Measurements from ENCODE around the gene ASIC4.

Gene ASIC4

DNA sequence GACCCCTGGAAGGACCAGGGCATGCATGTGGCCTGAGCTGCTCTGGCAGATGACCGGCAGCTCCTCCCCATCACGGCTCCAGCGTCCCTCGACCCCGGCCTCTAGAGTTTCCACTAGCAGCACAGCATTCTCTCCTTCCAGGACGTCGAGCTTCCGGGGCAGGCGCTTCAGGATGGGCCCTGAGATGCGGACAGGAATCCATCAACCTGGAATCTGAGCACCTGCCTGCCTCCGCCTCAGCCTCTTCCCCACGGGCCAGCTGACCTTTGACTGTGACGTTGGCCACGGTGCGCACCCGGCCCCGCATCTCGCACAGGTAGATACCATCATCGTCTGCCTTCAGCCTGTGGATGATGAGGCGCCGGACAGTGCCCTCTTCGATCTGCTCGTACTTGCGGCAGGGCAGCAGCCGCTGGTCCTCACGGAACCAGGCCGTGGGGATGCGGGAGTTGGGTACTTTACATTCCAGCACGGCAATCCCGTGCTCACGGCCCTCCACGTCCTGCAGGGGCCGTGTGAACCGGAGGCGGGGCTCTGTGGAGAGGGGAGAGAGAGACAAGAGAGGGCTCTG lies 53.6 kb downstream of the ASIC4 start:
- H3K27me3 ChIP-seq (ENCODE audit: control insufficient read depth, insufficient read depth, low read length): peaks cover 11% of the 10 kb centered on the region; the same call in 1 of the 2 replicates
- H3K4me3 ChIP-seq (ENCODE audit: low read depth, low read length): no peak overlapping the region
- peaks cover 51% of the 10 kb centered on the region for H3K36me3 ChIP-seq (ENCODE audit: control insufficient read depth, insufficient read depth, low read length)
- peaks cover 58% of the 10 kb centered on the region for H3K4me1 ChIP-seq (ENCODE audit: control insufficient read depth, insufficient read depth, low read length)
- H3K27ac ChIP-seq (ENCODE audit: low read depth, low read length): no peak overlapping the region
- H3K9ac ChIP-seq (ENCODE audit: low read length): no peak overlapping the region
- H3K9me3 ChIP-seq (ENCODE audit: control insufficient read depth, insufficient read depth, low read depth, low read length): peaks cover 7% of the 10 kb centered on the region; the same call in 1 of the 2 replicates

- no peak overlapping the region for H3K4me3 ChIP-seq (ENCODE audit: low read depth, low read length)
- peaks cover 11% of the 10 kb centered on the region; the same call in 1 of the 2 replicates for H3K27me3 ChIP-seq (ENCODE audit: control insufficient read depth, insufficient read depth, low read length)
- no peak overlapping the region for H3K27ac ChIP-seq (ENCODE audit: low read depth, low read length)
- peaks cover 39% of the 10 kb centered on the region for H3K36me3 ChIP-seq (ENCODE audit: control insufficient read depth, insufficient read depth, low read length)
- H3K9me3 ChIP-seq (ENCODE audit: control insufficient read depth, insufficient read depth, low read depth, low read length): peaks cover 7% of the 10 kb centered on the region; the same call in 1 of the 2 replicates
- no peak overlapping the region for H3K9ac ChIP-seq (ENCODE audit: low read length)
- H3K4me1 ChIP-seq (ENCODE audit: control insufficient read depth, insufficient read depth, low read length): peaks cover 53% of the 10 kb centered on the region
Measured at GRCh38 chr2:219569041-219569440, 54.8 kb downstream of the ASIC4 start.

DNA sequence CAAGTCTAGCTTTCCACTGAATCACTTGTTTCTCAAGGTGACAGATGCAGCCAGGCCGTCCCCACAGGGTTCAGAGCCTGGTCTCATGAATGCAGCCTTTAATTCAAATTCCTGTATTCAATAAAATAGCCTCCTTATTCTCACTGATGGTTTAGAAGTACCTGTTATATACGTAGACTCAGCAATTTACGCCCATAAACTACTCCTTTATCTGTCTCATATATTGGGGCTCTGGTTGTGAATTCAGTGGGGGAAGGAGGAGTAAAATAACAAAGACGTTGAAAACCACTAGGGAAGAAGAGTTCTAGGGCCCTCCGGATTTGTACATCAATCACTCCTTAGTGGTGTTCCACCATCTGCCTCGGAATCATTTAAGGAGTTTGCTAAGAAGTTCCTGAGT lies 55.4 kb downstream of the ASIC4 start:
- Histone ChIP-seq H3K36me3 (ENCODE audit: control insufficient read depth, insufficient read depth, low read length) (peaks cover 33% of the 10 kb centered on the region), H3K4me3 (ENCODE audit: low read depth, low read length) (peak overlapping the region; percentile 77), H3K9me3 (ENCODE audit: control insufficient read depth, insufficient read depth, low read depth, low read length) (peaks cover 7% of the 10 kb centered on the region; the same call in 1 of the 2 replicates), H3K27me3 (ENCODE audit: control insufficient read depth, insufficient read depth, low read length) (peaks cover 11% of the 10 kb centered on the region; the same call in 1 of the 2 replicates), H3K9ac (ENCODE audit: low read length) (peak overlapping the region; percentile 92), H3K4me1 (ENCODE audit: control insufficient read depth, insufficient read depth, low read length) (peaks cover 48% of the 10 kb centered on the region), H3K27ac (ENCODE audit: low read depth, low read length) (no peak overlapping the region)

GRCh38 chr2:219570194-219570923 lies 56.1 kb downstream of the ASIC4 start:
- peaks cover 31% of the 10 kb centered on the region for H3K36me3 ChIP-seq (ENCODE audit: control insufficient read depth, insufficient read depth, low read length)
- peak overlapping the region; percentile 92 for H3K9ac ChIP-seq (ENCODE audit: low read length)
- H3K27me3 ChIP-seq (ENCODE audit: control insufficient read depth, insufficient read depth, low read length): peaks cover 13% of the 10 kb centered on the region; the same call in 1 of the 2 replicates
- H3K9me3 ChIP-seq (ENCODE audit: control insufficient read depth, insufficient read depth, low read depth, low read length): peaks cover 7% of the 10 kb centered on the region; the same call in 1 of the 2 replicates
- H3K4me3 ChIP-seq (ENCODE audit: low read depth, low read length): peak overlapping the region; percentile 77
- peaks cover 44% of the 10 kb centered on the region for H3K4me1 ChIP-seq (ENCODE audit: control insufficient read depth, insufficient read depth, low read length)
- H3K27ac ChIP-seq (ENCODE audit: low read depth, low read length): peak overlapping the region; percentile 4; the same call in 1 of the 2 replicates

- peaks cover 16% of the 10 kb centered on the region; the same call in 1 of the 2 replicates for H3K27me3 ChIP-seq (ENCODE audit: control insufficient read depth, insufficient read depth, low read length)
- peak overlapping the region; percentile 92 for H3K9ac ChIP-seq (ENCODE audit: low read length)
- peak overlapping the region; percentile 63; the same call in 1 of the 2 replicates for H3K27ac ChIP-seq (ENCODE audit: low read depth, low read length)
- H3K9me3 ChIP-seq (ENCODE audit: control insufficient read depth, insufficient read depth, low read depth, low read length): peaks cover 7% of the 10 kb centered on the region; the same call in 1 of the 2 replicates
- peaks cover 31% of the 10 kb centered on the region for H3K36me3 ChIP-seq (ENCODE audit: control insufficient read depth, insufficient read depth, low read length)
- peak overlapping the region; percentile 77 for H3K4me3 ChIP-seq (ENCODE audit: low read depth, low read length)
- peaks cover 43% of the 10 kb centered on the region for H3K4me1 ChIP-seq (ENCODE audit: control insufficient read depth, insufficient read depth, low read length)
Measured at GRCh38 chr2:219570924-219571310, 56.6 kb downstream of the ASIC4 start.

GRCh38 chr2:219571311-219572236 lies 57.3 kb downstream of the ASIC4 start, which contains the start of gene OBSL1:
Gene OBSL1, minus strand, starts transcription at chr2:219571539. Its CDS starts 307 bp downstream, at chr2:219571232.
- Histone ChIP-seq H3K36me3 (ENCODE audit: control insufficient read depth, insufficient read depth, low read length) (peaks cover 27% of the 10 kb centered on the region), H3K4me1 (ENCODE audit: control insufficient read depth, insufficient read depth, low read length) (peaks cover 43% of the 10 kb centered on the region), H3K27ac (ENCODE audit: low read depth, low read length) (peak within 1 kb of the TSS; percentile 89; the same call in 1 of the 2 replicates), H3K27me3 (ENCODE audit: control insufficient read depth, insufficient read depth, low read length) (peaks cover 16% of the 10 kb centered on the region; the same call in 1 of the 2 replicates), H3K9ac (ENCODE audit: low read length) (peak within 1 kb of the TSS; percentile 92), H3K9me3 (ENCODE audit: control insufficient read depth, insufficient read depth, low read depth, low read length) (peaks cover 7% of the 10 kb centered on the region; the same call in 1 of the 2 replicates), H3K4me3 (ENCODE audit: low read depth, low read length) (peak within 1 kb of the TSS; percentile 77)

GRCh38 chr2:219572237-219573001 lies 58.1 kb downstream of the ASIC4 start, which contains the start of gene INHA:
Gene INHA, plus strand, starts transcription at chr2:219572310. Its CDS starts 65 bp downstream, at chr2:219572375.
- Histone ChIP-seq H3K4me1 (ENCODE audit: control insufficient read depth, insufficient read depth, low read length) (peaks cover 49% of the 10 kb centered on the region), H3K9ac (ENCODE audit: low read length) (peak within 1 kb of the TSS; percentile 74), H3K27ac (ENCODE audit: low read depth, low read length) (peak within 1 kb of the TSS; percentile 89; the same call in 1 of the 2 replicates)

DNA sequence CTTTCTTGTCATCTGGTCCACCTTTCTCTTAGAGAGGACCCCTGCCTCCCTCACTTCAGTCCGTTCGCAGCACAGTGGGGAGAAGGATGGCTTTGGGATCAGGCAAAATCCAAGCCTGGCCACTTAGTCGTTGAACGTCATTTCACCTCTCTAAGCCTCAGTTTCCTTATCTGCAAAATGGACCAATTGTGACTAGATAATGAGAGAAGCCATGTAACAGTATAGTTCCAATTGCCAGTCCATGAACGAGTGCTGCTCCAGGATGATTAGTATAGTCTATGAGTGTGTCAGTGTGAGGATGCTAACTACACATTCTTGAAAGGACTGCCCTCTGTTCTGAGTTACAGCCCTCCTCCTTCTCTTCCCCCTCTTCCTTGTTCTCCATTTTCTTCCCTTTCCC lies 58.9 kb downstream of the ASIC4 start:
- no peak overlapping the region for H3K9ac ChIP-seq (ENCODE audit: low read length)
- no peaks in the 10 kb centered on the region for H3K9me3 ChIP-seq (ENCODE audit: control insufficient read depth, insufficient read depth, low read depth, low read length)
- H3K4me1 ChIP-seq (ENCODE audit: control insufficient read depth, insufficient read depth, low read length): peaks cover 56% of the 10 kb centered on the region

More at GRCh38 chr2:219572237-219573001, 58.1 kb downstream of the ASIC4 start, which contains the start of gene INHA:
- H3K27me3 ChIP-seq (ENCODE audit: control insufficient read depth, insufficient read depth, low read length): peaks cover 16% of the 10 kb centered on the region; the same call in 1 of the 2 replicates
- peaks cover 19% of the 10 kb centered on the region; the same call in 1 of the 2 replicates for H3K36me3 ChIP-seq (ENCODE audit: control insufficient read depth, insufficient read depth, low read length)
- H3K4me3 ChIP-seq (ENCODE audit: low read depth, low read length): peak within 1 kb of the TSS; percentile 77
- peaks cover 2% of the 10 kb centered on the region; the same call in 1 of the 2 replicates for H3K9me3 ChIP-seq (ENCODE audit: control insufficient read depth, insufficient read depth, low read depth, low read length)

GRCh38 chr2:219574484-219575311 lies 60.4 kb downstream of the ASIC4 start:
- no peak overlapping the region for H3K9ac ChIP-seq (ENCODE audit: low read length)
- H3K4me1 ChIP-seq (ENCODE audit: control insufficient read depth, insufficient read depth, low read length): peaks cover 58% of the 10 kb centered on the region
- no peak overlapping the region for H3K4me3 ChIP-seq (ENCODE audit: low read depth, low read length)
- H3K27ac ChIP-seq (ENCODE audit: low read depth, low read length): no peak overlapping the region
- H3K36me3 ChIP-seq (ENCODE audit: control insufficient read depth, insufficient read depth, low read length): peaks cover 2% of the 10 kb centered on the region; the same call in 1 of the 2 replicates
- no peaks in the 10 kb centered on the region for H3K9me3 ChIP-seq (ENCODE audit: control insufficient read depth, insufficient read depth, low read depth, low read length)
- H3K27me3 ChIP-seq (ENCODE audit: control insufficient read depth, insufficient read depth, low read length): peaks cover 13% of the 10 kb centered on the region; the same call in 1 of the 2 replicates

More for the DNA sequence above, 58.9 kb downstream of the ASIC4 start:
- peaks cover 16% of the 10 kb centered on the region; the same call in 1 of the 2 replicates for H3K27me3 ChIP-seq (ENCODE audit: control insufficient read depth, insufficient read depth, low read length)
- H3K27ac ChIP-seq (ENCODE audit: low read depth, low read length): no peak overlapping the region
- H3K36me3 ChIP-seq (ENCODE audit: control insufficient read depth, insufficient read depth, low read length): peaks cover 12% of the 10 kb centered on the region; the same call in 1 of the 2 replicates
- H3K4me3 ChIP-seq (ENCODE audit: low read depth, low read length): no peak overlapping the region

Data from HUES6 (cell line).